ENCODE results near the gene CCDC188.

DNA sequence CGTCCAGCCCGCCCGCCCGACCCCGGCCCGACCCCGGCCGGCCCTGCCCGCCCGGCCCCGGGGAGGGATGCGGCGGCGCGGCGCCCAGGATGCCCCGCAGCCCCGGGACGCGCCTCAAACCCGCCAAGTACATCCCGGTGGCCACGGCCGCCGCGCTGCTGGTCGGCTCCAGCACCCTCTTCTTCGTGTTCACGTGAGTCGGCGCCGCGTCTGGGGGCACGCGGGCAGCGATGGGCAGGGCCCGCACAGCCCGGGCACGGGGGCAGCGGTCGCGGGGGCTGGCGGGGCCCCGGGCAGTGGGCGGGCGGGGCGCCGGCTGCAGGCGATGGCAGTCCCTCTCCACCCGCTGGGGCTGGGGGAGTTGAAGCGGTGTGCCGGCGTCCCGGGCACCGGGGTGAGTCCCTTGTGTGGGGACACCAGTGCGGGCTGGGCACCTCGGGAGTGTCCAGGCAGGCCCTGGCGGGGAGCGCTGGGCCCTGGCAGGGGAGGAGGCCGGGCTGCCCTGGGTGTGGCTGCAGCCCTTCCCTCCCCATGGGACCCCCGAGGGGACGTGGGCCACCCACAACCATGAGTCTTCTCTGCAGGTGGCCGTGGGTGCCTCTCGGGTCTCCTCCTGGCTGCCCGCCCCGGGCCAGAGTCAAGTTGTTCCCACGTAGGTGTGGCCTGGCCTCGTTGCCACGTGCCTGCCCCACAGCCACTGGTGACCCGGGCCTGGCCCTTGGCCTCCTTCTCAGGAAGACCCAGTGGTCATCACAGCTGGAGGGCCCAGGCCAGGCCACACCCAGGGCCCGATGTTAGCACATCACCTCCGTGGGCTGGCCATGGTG is 18.8 kb downstream of the CCDC188 start:
- TF ChIP-seq, protein P1, sequence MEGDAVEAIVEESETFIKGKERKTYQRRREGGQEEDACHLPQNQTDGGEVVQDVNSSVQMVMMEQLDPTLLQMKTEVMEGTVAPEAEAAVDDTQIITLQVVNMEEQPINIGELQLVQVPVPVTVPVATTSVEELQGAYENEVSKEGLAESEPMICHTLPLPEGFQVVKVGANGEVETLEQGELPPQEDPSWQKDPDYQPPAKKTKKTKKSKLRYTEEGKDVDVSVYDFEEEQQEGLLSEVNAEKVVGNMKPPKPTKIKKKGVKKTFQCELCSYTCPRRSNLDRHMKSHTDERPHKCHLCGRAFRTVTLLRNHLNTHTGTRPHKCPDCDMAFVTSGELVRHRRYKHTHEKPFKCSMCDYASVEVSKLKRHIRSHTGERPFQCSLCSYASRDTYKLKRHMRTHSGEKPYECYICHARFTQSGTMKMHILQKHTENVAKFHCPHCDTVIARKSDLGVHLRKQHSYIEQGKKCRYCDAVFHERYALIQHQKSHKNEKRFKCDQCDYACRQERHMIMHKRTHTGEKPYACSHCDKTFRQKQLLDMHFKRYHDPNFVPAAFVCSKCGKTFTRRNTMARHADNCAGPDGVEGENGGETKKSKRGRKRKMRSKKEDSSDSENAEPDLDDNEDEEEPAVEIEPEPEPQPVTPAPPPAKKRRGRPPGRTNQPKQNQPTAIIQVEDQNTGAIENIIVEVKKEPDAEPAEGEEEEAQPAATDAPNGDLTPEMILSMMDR (IDR thresholded peaks at IDR 0.05; ENCODE audit: low read depth, low read length, missing input control) = no peak
- no peak for TF ChIP-seq SP1 (IDR thresholded peaks at IDR 0.05)
- TF ChIP-seq RXRA (IDR thresholded peaks at IDR 0.05) = peak in 1 of 2 donors; percentile 21

All from liver (tissue), 3 donors.